NCI-H2029 treated with DMSO at 0.1 percent for 48 hours (cell line): ENCODE data around the gene RAB36.

Experiments used
- DNase-seq: peaks from one replicate; lab custom pipeline; 2025; lab: John Stamatoyannopoulos, UW

RAB36 gene, protein sequence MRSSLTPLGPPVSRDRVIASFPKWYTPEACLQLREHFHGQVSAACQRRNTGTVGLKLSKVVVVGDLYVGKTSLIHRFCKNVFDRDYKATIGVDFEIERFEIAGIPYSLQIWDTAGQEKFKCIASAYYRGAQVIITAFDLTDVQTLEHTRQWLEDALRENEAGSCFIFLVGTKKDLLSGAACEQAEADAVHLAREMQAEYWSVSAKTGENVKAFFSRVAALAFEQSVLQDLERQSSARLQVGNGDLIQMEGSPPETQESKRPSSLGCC

DNA sequence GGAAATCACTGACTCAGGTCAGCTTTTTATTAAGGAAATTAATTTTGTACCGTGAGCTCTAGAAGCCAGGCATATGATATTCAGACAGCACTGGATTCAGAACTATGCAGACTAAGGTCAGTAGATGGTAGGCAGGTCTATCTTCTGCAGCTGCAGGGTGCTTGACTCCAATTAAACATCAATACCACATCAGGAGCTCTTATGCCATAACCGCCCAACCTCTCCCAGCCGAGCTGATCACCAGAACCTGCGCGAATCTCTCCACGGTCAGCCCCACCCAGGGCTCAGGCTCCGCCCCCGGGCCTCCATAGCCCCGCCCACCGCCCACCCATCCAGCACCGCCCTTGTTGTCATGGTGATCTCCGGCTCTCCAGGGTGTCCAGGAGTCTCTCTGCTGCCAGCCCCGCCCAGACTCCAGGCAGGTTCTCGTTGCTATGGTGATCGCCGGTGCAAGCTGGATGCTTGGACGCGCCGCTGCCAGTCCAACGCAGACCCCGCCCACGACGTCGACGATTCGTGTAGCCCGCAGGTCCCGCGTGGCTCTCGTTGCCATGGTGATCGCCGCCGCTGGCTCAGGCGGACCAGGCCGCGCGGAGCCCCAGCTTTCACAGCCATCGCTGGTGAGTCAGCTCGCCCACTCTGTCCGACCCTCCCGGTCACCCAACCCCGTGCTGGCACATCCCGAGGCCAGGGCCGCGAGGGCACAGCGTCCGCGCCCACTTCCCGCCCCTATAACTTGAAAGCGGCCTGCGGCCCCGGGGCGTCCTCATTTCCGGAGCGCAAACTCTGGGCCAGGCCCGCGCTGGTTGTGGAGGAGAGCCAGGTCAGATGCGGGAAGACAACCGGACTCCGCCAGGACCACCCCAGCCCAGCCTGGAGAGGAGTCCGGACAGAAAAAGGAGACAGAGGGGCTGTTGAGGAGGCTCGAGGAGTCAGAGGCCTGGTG, at the start of gene RAB36:
Gene RAB36, plus strand, starts transcription at position 546 of the 946 bp plus-strand sequence. CDS start 1,140 bp downstream, outside the sequence.
- peak; percentile 86 for DNase-seq

DNA sequence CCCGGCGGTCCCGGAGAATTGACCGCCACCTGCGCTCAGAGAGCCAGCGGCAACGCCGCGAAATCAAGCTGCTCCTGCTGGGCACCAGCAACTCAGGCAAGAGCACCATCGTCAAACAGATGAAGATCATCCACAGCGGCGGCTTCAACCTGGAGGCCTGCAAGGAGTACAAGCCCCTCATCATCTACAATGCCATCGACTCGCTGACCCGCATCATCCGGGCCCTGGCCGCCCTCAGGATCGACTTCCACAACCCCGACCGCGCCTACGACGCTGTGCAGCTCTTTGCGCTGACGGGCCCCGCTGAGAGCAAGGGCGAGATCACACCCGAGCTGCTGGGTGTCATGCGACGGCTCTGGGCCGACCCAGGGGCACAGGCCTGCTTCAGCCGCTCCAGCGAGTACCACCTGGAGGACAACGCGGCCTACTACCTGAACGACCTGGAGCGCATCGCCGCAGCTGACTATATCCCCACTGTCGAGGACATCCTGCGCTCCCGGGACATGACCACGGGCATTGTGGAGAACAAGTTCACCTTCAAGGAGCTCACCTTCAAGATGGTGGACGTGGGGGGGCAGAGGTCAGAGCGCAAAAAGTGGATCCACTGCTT, 49.4 kb upstream of the RAB36 start:
- no peak for DNase-seq

DNA sequence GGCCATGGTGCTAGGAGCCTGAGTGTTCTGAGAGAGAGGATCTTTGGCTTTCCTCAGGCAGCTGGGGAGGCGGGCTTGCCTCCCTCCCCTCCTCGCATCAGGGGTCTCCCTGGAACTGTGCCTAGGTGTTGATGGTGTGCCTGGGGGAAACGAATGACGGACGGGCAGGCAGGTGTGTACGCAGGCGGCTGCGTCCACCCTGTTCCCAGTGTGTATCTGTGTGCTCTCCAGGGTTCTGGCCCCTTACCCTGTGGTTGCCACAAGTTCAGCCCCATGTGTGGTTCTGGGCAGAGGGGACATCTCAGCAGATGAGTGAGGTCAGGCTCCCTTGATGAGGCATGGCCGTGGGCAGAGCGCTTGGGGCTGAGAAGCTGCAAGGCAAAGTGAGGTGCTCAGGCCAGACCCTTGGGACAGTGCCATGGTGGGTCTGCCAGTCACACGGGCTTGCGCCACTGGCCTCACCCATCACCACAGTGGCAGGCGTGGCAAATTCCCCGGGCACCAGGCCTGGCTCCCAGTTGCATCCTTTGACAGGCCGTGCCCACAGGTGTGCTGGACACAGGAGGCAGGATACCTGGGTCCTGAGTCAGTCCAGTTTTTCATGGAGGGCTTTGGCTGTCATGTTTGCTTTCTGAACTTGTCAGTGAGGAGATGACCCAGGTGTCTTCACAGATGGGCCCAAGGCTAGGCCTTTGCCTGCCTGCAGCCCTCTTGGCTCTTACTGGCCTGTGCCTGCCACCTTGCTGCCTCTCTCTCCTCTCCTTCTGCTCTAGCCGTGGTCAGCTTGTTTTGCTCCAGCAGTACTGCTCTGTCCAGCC, 47.7 kb upstream of the RAB36 start:
- DNase-seq, result no peak

DNA sequence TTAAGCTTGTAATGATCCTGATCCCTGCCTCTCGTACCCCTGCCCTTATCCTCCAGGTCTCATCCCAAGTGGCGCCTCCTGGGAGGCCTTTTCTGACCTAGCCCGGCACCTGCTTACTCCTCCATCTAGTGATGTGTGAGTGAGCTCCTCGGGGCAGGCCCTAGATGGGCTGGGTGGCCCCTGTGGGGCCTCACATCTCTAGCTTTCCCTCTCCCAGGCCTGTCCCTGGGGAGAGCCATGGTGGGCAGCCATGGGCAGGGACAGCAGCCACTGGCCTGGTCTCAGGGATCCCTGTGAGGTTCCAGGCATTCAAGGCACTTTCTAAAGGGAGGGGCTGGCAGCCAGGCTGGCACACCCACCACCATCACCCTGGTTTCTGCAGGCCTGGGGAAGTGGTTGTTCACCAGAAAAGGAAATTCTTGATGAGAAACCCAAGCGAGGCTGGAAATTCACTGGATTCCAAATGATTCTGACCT, 47.0 kb upstream of the RAB36 start:
- no peak for DNase-seq

DNA sequence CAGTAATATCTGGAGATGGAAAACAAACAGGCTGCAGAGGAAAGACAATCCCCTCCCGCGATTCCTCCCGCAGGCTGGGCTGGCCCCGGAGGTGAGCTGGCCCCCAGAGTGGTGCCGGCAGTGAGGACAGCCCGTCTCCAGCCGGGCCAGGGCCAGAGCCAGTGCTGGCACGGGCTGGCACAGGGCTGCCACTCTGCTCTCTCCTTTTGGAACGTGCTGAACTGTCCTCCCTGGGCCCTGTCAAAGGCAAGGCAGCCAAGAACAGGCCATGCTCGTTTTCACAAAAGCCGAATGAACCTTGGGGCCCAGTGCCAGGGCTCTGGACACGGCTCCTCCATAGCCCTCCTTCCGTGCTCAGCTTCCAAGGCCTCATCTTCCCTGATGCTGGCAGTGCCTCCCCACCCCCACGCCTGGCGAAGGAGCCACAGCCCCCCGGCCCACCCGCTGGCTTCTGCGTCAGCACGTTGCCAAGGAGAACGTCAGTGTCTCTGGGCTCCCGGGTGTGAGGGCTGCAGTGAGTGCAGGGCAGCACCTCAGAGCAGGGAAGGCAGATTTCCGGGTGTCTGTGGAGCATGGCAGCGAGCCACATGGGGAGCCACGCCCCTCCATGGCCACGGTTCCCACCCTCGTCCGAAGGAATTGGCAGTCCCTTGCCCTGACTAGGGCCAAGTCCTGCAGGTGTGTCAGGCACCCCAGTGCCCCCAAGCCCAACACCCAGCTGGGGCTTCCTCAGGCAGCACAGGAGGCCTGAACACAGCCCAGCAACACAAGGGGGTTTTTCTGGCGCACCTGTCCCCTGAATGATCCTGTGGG, 46.4 kb upstream of the RAB36 start:
- no peak for DNase-seq

DNA sequence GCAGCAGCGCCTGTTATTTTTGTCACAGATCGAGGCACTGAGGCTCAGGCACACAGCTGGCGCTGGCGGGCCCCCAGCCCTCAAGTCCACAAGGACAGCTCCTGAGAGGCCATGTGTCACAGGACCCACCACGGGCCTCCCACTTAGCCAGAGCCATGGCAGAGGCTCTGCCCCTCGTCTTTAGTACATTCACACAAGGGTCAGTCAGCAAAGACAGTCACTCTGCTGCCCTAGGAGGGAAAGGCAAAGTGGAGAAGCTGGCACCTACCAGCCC, 45.8 kb upstream of the RAB36 start:
- DNase-seq, result no peak

DNA sequence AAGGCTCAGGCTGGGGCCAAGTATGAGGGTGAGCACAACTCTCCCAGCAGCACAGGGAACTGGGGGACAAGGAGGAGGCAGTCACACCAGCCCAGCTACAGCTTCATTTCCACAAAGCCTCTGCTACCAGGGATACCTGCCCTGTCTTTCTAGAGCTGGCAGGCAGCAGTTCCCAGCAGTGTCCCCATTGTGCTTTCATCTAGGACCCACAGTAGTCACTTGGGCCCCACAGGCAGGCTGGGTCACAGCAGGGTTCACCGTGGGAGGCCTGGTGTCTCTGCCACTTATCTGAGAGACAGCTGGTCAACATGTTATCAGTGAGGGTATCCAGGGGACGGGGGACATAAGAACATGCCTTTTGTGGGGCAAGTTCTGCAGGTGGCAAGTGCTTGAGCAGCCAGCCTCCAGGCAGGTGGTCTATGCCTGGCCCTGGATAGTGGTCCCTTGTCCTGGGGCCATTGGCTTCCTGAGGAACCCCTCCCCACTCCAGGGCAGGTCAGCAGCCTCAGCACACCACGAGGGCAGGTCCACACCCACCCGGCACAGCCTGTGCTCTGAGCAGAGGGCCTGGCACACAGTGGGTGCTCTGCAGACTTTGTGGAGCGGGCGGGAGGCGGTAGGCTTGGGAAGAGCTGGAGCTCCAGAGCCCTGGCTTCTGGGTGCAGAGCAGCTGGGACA, 45.0 kb upstream of the RAB36 start:
- no peak for DNase-seq

DNA sequence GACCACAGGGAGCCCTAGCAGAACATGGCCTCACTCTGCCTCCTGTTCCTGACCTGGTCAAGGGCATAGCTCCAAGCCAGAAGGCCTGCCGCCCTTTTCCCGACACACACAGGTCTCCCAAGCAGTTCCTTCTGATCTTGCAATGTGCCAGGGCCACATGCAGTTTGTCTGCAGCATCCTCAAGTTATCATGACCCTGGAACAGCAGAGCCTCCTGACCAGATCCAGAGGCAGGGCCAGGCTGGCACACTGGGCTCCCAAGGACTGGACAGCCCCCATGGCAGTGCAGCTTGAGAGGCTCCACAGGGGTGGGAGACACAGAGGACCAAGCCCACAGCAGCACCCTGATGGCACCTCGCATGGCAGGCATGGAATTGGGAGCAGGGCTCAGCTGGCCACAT, 43.8 kb upstream of the RAB36 start:
- DNase-seq, result no peak

DNA sequence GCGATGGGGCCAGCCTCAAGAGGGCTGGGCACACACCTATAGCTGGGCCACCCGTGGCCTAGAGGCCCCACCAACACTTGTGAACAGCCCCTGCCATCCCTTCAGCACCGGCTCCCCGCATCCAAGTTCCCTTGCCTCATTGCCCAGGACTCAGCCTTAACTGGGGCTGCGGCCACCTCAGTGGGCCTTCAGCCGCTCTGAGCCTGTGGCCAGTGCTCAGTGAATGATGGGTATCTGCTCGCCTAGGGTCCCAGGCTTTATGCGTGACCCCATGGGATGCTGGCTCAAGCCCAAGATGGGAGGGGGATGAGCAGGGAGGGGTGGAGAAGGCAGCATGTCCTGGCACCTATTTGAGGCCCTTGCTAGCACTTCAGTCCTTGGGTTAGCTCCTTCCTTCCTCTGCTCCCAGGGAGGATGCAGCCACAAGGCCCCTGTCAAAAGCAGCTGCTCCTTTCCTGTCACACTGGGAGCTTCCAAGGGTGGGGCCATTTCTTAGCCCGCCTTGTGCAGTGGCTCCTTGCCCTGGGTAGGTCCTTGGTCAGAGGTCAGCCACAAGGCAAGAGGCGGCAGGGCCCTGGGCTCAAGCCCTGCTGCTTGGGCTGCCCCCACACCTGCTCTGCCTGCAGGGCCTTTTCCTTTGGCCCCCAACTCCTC, 43.1 kb upstream of the RAB36 start:
- no peak for DNase-seq

DNA sequence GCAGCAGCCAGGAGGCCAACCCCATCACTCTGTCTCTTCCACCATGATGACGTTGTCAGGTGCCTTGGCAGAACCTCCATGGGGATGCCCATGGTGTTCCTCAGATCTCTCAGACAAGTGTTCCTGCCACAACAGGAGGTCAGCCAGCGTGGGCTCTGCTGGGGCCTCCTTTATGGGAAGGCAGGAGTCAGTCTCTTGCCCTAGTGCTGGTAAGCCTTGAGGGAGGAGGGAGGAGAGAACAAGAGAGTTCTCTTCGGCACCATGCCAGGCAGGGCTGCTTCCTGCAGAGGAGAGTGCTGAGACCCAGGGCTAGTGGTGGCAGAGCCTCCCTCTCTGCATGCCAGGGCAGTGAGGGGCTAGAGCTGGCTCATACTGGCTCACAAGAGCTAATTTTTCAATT, 42.5 kb upstream of the RAB36 start:
- no peak for DNase-seq

DNA sequence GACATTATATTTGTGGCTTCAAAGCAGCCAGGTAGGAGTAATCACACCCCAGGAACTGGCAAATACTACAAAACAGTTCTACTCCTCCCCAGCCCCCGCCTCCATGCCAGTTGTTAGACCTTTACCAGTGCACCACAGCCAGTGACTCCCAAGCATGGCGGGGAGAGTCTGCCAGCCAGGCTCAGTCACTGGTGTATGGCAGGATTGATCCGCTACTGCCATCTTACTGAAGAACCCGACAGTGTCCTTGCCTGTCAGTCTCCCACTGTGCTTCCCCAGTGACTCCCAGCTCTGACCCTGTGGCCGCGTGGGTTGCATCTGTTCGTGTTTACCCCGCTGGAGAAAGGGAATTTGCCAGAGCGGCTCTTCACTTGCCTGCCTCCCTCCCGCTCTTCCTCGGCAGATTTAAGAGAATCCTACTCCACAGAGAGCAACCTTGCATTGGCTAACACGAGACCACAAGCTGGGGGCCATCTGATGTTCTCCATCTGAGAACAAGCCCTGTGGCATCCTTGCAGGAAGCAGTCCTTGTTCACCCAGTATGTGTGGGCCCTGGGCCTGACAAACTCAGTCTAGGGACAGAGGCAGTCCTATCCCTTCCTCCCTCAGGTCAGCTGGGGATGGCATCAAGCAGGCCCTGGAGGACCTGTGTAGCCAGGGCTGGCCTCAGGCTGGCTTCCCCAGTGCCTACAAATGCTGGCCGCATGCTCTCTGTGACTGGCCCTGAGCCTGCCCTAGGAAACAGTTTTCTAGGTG, 41.9 kb upstream of the RAB36 start:
- no peak for DNase-seq

DNA sequence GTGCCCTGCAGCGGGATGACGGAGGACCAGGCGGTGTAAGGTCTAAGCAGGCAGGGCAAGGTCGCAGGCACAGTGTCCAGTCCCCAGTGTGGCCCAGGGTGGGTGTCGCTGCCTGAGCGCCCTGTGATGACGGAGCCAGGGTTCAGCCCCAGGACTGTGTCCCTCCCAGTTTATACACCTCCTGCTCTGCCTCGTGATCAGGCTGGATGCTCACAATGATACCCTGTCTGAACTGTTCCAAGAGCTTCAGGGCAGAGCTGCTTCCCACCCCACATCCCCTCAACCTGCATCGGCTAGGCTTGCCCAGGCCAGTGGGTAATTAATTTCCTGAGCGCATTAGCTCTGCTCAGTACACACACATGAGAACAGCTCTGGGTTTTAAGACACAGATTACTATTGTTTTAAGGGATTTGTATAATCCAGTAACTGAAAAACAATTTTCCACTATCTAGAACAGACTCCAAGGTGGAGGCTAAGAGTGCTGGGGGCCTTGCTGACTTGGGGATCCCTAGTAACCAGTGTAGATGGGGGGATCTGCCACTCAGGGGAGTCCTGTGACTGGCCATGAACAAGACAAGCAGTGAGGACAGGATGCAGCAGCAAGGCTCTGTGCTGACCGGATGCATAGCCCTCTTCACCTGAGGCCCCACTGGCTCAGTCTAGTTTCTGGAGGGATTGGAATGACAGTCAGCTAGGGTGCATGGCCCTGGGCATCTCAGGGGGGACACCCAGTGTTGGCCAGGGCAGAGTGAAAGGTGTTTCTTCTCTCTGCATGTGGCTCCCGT, 40.9 kb upstream of the RAB36 start:
- no peak for DNase-seq

DNA sequence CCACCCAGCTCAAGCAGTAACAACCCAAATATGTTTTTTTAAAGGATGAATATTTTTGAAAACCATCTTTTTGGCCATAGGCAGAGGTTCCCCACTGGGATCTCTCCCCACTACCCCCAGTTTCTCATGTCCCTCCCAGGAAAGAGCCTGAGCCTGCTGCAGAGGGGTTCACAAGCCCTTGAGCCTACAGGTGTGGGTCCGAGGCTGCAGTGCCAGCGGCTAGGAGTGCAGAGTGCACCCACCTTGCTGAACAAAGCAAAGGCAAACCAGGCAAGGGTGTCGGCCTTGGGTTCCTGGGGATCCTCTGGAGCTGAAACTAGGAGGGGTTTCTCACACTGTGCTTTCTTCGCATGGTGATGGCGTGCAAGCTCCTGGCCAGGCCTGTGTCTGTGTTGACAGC, 40.0 kb upstream of the RAB36 start:
- DNase-seq, result no peak

DNA sequence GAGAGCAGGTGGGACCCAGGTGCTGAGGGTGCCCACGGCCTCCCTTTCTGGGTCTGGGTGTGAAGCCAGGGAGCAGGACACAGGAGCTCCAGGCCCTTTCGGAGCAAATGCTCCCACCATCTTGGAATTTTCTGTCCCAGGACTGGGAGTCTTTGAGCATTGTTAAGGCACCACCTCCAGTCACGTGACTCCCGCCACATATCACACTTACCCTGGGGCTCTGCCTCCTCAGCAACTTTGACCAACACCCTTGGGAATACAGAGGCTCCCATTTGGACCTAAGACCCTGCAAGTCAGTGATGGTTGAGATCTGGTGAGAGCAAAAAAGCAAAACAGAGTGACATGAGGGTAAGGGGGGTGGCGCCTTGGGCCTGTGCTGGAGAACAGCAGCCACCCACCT, 39.4 kb upstream of the RAB36 start:
- DNase-seq, result no peak

DNA sequence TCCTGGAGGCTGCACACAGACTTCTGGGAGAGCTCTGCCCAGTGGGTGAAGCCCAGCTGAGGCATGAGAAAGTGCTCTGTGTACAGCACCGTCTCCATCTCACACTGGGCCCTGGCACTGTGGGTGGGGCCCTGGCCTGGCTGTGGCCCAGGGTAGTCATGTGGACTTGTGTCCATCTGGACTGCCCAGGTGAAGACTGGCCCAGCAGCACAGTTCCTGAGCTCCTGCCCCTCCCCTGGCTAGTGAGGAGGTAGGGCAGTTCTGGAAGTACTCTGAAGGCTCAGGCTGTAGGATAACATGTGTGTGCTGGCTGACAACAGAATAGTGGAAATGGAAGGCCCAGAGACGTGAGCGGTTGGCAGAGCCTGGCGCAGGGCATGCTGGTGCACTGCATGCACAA, 38.9 kb upstream of the RAB36 start:
- no peak for DNase-seq

DNA sequence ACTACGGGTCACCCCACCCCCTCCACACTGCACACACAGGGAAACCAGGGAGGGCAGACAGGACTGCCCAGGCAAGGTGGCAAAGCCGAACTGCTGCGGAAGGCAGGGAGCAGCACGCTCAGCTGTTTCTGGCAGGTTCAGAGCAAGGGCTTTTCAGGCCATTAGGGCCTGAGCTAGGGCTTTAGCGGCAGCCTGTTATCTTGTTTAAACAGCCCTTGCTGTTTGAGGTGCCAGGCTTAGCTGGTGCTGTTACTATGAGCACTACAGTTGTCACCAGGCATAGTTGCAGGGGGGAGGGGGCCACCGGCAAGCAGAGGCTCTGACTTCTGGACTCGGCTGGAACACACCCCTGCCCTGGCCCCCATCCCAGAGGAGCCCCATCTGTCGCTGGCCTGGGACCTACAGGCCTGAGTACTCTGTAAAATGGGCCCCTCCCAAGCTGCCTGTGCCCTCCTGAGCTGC, 38.3 kb upstream of the RAB36 start:
- DNase-seq, result no peak

DNA sequence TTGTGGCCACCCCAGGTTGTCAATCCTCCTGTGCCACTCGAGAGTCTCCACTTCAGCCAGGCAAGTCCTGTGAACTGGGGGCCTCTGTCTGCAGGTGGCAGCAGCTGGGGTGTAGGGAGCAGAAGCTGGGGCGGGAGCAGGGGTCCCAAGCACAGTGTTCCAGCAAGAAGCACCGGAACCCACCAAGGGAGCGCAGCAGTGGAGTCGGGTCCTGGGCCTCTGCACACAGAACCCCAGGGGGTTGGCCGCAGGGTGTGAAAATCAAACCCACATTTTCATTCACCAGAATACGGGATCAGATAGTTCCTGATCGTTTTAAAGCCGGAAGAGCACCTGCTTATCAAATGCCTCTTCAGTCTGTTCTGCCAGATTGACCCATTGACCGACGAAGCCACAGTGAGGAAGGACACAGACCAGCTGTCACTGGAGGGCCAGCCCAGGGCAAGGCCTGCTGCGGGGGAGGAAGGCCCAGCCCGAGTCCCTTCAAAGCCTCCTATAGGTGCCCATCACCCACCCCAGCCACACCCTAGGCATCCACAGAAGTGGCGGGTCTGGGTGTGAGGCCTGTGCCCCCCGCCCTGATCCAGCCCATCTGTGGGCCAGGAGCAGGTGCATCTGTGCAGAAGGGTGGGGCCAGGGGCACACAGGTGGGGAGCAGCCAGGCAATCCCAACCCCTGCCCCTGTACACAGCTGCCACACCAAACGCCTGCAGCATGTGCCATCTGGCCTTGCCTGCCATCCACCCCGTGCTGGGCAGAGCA, 37.6 kb upstream of the RAB36 start:
- no peak for DNase-seq
